Naive thymus-derived CD4-positive, alpha-beta T cell (primary cell): ENCODE measurements around the gene ZMAT1. TPM values are rescaled to one million over a fixed set of nuclear protein-coding genes. Genes with fewer than 3 reads are reported as not detected.

Source experiments
- ATAC-seq: fragments of 150-1000 bp; cut with Tn5 transposase; 2 replicates; pipeline ENCODE4 v1.10.0; 2021; ENCODE audit warnings: mild to moderate bottlenecking, moderate library complexity
- CTCF ChIA-PET: fragments of 350-600 bp; sonication (Branson Sonifier 250); formaldehyde crosslinking; loops from one replicate; lab custom pipeline; 2021; ENCODE audit warnings: antibody characterized with exemption; lab: Charles Lee
- POLR2A ChIA-PET: fragments of 350-600 bp; sonication (Branson Sonifier 250); formaldehyde crosslinking; loops from one replicate; lab custom pipeline; 2021; ENCODE audit warnings: antibody characterized with exemption, inconsistent platforms; lab: Charles Lee
- DNase-seq, 9 donors: peaks; one replicate each; pipeline versions ENCODE4 v3.0.0 to v3.0.0-alpha.2; 2020 to 2022; ENCODE audit warnings: mixed read lengths in 1 of 9
- H3K27ac ChIP-seq: one replicate; pipeline ENCODE4 v1.7.0; 2013; ENCODE audit warnings: mild to moderate bottlenecking, low read depth, low read length, moderate library complexity
- H3K27me3 ChIP-seq, 2 donors: one replicate each; pipeline ENCODE4 v1.7.0; 2013; ENCODE audit warnings: low read length in 2 of 2, mild to moderate bottlenecking in 2 of 2, moderate library complexity in 2 of 2; ENCODE audit not compliant: control insufficient read depth in 2 of 2, insufficient read depth in 2 of 2
- H3K36me3 ChIP-seq, 3 experiments: 1 replicate in 2 of 3; 2 replicates in 1 of 3; pipeline ENCODE4 v1.7.0; 2013; ENCODE audit warnings: low read length in 3 of 3, mild to moderate bottlenecking in 3 of 3, moderate library complexity in 1 of 3; ENCODE audit not compliant: insufficient read depth in 3 of 3, control insufficient read depth in 2 of 3
- H3K4me1 ChIP-seq, 2 donors: one replicate each; pipeline ENCODE4 v1.7.0; 2013; ENCODE audit warnings: low read length in 2 of 2, mild to moderate bottlenecking in 2 of 2, moderate library complexity in 1 of 2; ENCODE audit not compliant: control insufficient read depth in 2 of 2, insufficient read depth in 2 of 2
- H3K4me3 ChIP-seq: 2 replicates; pipeline ENCODE4 v1.7.0; 2013; ENCODE audit warnings: mild to moderate bottlenecking, low read length
- H3K9me3 ChIP-seq, 3 experiments: 1 replicate in 2 of 3; 2 replicates in 1 of 3; pipeline ENCODE4 v1.7.0; 2013; ENCODE audit warnings: low read length in 3 of 3; ENCODE audit not compliant: control insufficient read depth in 2 of 3
- H3K27ac Mint-ChIP-seq, 9 donors: one replicate each; pipeline ENCODE4 v1.8.0; 2020 to 2022; ENCODE audit warnings: mixed read lengths in 9 of 9, mild to moderate bottlenecking in 8 of 9, moderate library complexity in 5 of 9, inconsistent platforms in 2 of 9
- H3K27me3 Mint-ChIP-seq, 5 donors: one replicate each; pipeline ENCODE4 v1.8.0; 2021 to 2022; ENCODE audit warnings: mixed read lengths in 5 of 5, mild to moderate bottlenecking in 1 of 5
- H3K36me3 Mint-ChIP-seq, 5 donors: one replicate each; pipeline ENCODE4 v1.8.0; 2020 to 2022; ENCODE audit warnings: mixed read lengths in 5 of 5, mild to moderate bottlenecking in 3 of 5, inconsistent platforms in 1 of 5
- H3K4me1 Mint-ChIP-seq, 7 donors: one replicate each; pipeline ENCODE4 v1.8.0; 2020 to 2022; ENCODE audit warnings: mixed read lengths in 7 of 7, mild to moderate bottlenecking in 3 of 7, inconsistent platforms in 1 of 7
- H3K4me3 Mint-ChIP-seq, 10 donors: one replicate each; pipeline ENCODE4 v1.8.0; 2020 to 2022; ENCODE audit warnings: mild to moderate bottlenecking in 10 of 10, mixed read lengths in 10 of 10, moderate library complexity in 6 of 10, inconsistent platforms in 2 of 10
- H3K9me3 Mint-ChIP-seq, 11 donors: one replicate each; pipeline ENCODE4 v1.8.0; 2020 to 2022; ENCODE audit warnings: mixed read lengths in 11 of 11, mild to moderate bottlenecking in 4 of 11, inconsistent platforms in 1 of 11, moderate library complexity in 1 of 11
- intact Hi-C, 2 donors: fragments of 100-400 bp; cut with micrococcal nuclease; formaldehyde crosslinking; loops; one replicate each; pipeline ENCODE4 v1.15.1; 2023
- polyA plus RNA-seq, 2 donors: library from polyadenylated mRNA; unstranded; fragments of 300-500 nt; fragmentation: Illumina TruSeq; gene quantifications; one replicate each; pipeline ENCODE4 v1.2.3, GENCODE V29; 2021
- total RNA-seq, 6 experiments: library from RNA in 5 of 6; stranded (reverse) in 5 of 6; gene quantifications; 1 replicate in 5 of 6; 2 replicates in 1 of 6; pipeline ENCODE4 v1.2.3 and lab custom pipeline; 2021 to 2026

ZMAT1 gene
- total and polyA plus RNA-seq, 7 experiments from 2014 or later = 2.3 to 48.3 (median 26.6) TPM

GRCh38 chrX:101956556-101956955 lies 24.7 kb upstream of the ZMAT1 start:
- H3K36me3 Mint-ChIP-seq = peaks cover 0 to 5% (median 0%) of the 10 kb centered on the region in 5 donors
- ChIA-PET CTCF (no interaction called here), POLR2A (no interaction called here)
- Histone ChIP-seq H3K9me3 (no peaks in the 10 kb centered on the region), H3K4me1 (no peaks in the 10 kb centered on the region), H3K36me3 (no peaks in the 10 kb centered on the region), H3K4me3 (no peak overlapping the region), H3K27ac (no peak overlapping the region), H3K27me3 (no peaks in the 10 kb centered on the region)
- H3K27ac Mint-ChIP-seq = no peak overlapping the region
- ATAC-seq (no peak), DNase-seq (no peak)
- no peak overlapping the region for H3K4me3 Mint-ChIP-seq
- intact Hi-C loops = no loop called here
- H3K9me3 Mint-ChIP-seq = peaks cover 0 to 15% (median 7%) of the 10 kb centered on the region in 11 donors
- H3K4me1 Mint-ChIP-seq = no peaks in the 10 kb centered on the region
- H3K27me3 Mint-ChIP-seq = peaks cover 0 to 28% (median 9%) of the 10 kb centered on the region in 5 donors

DNA sequence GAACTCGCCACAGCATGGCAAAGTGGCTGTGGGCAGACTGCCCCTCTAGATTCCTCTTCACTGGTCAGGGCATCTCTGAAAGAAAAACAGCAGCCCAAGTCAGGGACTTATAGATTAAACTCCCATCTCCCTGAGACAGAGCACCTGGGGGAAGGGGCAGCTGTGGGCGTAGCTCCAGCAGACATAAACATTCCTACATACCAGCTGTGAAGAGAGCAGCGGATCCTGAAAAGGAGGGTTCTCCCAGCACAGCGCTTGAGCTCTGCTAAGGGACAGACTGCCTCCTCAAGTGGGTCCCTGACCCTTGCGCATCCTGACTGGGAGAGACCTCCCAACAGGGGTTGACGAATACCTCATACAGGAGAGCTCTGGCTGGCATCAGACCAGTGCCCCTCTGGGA lies 18.8 kb upstream of the ZMAT1 start:
- intact Hi-C loops = no loop called here
- POLR2A ChIA-PET = no interaction called here
- no peak for ATAC-seq

DNA sequence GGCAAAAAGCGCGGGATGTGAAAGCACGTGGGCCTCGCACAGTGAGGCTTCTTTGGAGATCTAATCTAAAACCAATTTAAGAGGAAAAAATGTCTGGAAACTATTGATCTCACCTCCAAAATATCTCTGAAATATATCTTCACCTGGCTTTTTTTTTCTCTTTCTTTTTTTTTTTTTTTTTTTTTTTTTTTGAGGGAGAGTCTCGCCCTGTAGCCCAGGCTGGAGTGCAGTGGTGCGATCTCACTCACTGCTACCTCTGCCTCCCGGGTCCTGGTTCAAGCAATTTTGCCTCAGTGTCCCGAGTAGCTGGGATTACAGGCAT lies 383 bp upstream of the ZMAT1 start:
- no peak overlapping the region for H3K4me3 ChIP-seq
- H3K27ac ChIP-seq = peak overlapping the region; percentile 89
- H3K4me1 Mint-ChIP-seq = peaks cover 8 to 38% (median 33%) of the 10 kb centered on the region in 7 donors
- ChIA-PET CTCF (interaction anchor here (0.6 kb wide), 1 partner anchor 527 kb away, joined by 4 read pairs; no protein-coding TSS in a partner anchor), POLR2A (interaction anchor here (0.5 to 1.9 kb wide), 14 partner anchors 10 to 1112 kb away, joined by 3 to 8 read pairs (median 3); partner anchors contain the start of genes ARMCX2, ARMCX4, ARMCX6 and BEX5)
- peaks cover 0 to 8% (median 3%) of the 10 kb centered on the region in 11 donors for H3K9me3 Mint-ChIP-seq
- peak overlapping the region; percentile 87 to 99 (median 96) for H3K27ac Mint-ChIP-seq
- H3K36me3 Mint-ChIP-seq = peaks cover 0 to 10% (median 0%) of the 10 kb centered on the region in 5 donors
- ATAC-seq = no peak
- peak overlapping the region; percentile 80 to 95 (median 84) for H3K4me3 Mint-ChIP-seq
- intact Hi-C loops = loop anchor here (1.0 to 5.0 kb wide), 11 partner anchors 135 to 1755 kb away; partner anchors contain the start of genes HNRNPH2 (in 2 of the 2), MORF4L2 (in 2 of the 2), TIMM8A (in 2 of the 2) and ARMCX5 (in 1 of the 2)
- H3K27me3 ChIP-seq = no peaks in the 10 kb centered on the region
- H3K27me3 Mint-ChIP-seq = no peaks in the 10 kb centered on the region
- peaks cover 0 to 4% (median 0%) of the 10 kb centered on the region in 3 experiments for H3K36me3 ChIP-seq
- DNase-seq = no peak
- H3K9me3 ChIP-seq = no peaks in the 10 kb centered on the region
- peaks cover 0 to 8% of the 10 kb centered on the region in 2 donors for H3K4me1 ChIP-seq

More for the DNA sequence above, 18.8 kb upstream of the ZMAT1 start:
- Histone ChIP-seq H3K36me3 (no peaks in the 10 kb centered on the region), H3K27ac (no peak overlapping the region), H3K27me3 (peaks cover 0 to 3% of the 10 kb centered on the region in 2 donors), H3K9me3 (no peaks in the 10 kb centered on the region), H3K4me1 (no peaks in the 10 kb centered on the region), H3K4me3 (no peak overlapping the region)
- DNase-seq = no peak
- Mint-ChIP-seq H3K4me3 (no peak overlapping the region), H3K36me3 (peaks cover 0 to 5% (median 0%) of the 10 kb centered on the region in 5 donors), H3K9me3 (peaks cover 0 to 19% (median 7%) of the 10 kb centered on the region in 11 donors), H3K4me1 (no peaks in the 10 kb centered on the region), H3K27ac (no peak overlapping the region), H3K27me3 (peaks cover 0 to 41% (median 25%) of the 10 kb centered on the region in 5 donors)
- CTCF ChIA-PET = no interaction called here

GRCh38 chrX:101931136-101931487 lies 715 bp downstream of the ZMAT1 start:
- H3K4me1 Mint-ChIP-seq = peaks cover 8 to 46% (median 33%) of the 10 kb centered on the region in 7 donors
- Histone ChIP-seq H3K27ac (peak overlapping the region; percentile 89), H3K36me3 (peaks cover 0 to 4% (median 0%) of the 10 kb centered on the region in 3 experiments), H3K27me3 (no peaks in the 10 kb centered on the region), H3K4me1 (peaks cover 0 to 8% of the 10 kb centered on the region in 2 donors), H3K4me3 (peak overlapping the region; percentile 63), H3K9me3 (no peaks in the 10 kb centered on the region)
- ATAC-seq (no peak), DNase-seq (peak in 1 of 9 donors; percentile 3)
- CTCF ChIA-PET = interaction anchor here (0.5 kb wide), 1 partner anchor 23 kb away, joined by 3 read pairs; no protein-coding TSS in a partner anchor
- intact Hi-C loops = loop anchor here (1.0 to 5.0 kb wide), 10 partner anchors 134 to 1756 kb away; partner anchors contain the start of genes BEX5 (in 2 of the 2), MORF4L2 (in 2 of the 2), ARMCX5 (in 1 of the 2) and CSTF2 (in 1 of the 2)
- H3K27ac Mint-ChIP-seq = peak overlapping the region; percentile 66 to 99 (median 88)
- peaks cover 0 to 10% (median 0%) of the 10 kb centered on the region in 5 donors for H3K36me3 Mint-ChIP-seq
- H3K9me3 Mint-ChIP-seq = peaks cover 0 to 8% (median 3%) of the 10 kb centered on the region in 11 donors
- H3K4me3 Mint-ChIP-seq = peak overlapping the region; percentile 80 to 95 (median 86)
- no peaks in the 10 kb centered on the region for H3K27me3 Mint-ChIP-seq
- POLR2A ChIA-PET = interaction anchor here (0.8 to 1.9 kb wide), 15 partner anchors 8 to 833 kb away, joined by 3 to 8 read pairs (median 4); partner anchors contain the start of genes ARMCX2, ARMCX6, BEX5 and CENPI

DNA sequence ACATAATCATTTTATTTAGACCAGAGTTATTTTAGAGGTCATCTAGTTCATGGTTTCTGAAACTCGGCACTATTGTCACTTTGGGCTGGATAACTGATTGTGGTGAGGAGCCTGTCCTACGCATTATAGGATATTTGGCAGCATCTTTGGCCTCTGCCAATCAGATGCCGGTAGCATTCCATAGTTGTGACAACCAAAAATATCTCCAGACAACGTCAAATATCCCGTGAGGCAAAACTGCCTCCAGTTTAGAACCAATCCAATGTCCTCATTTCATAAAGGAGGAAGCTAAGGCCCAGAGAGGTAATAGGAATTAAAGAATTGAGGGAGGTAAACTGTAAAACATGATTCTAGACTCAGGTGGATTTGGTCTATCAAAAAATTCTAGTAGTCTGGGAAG lies 6.1 kb downstream of the ZMAT1 start:
- Mint-ChIP-seq H3K27ac (no peak overlapping the region), H3K9me3 (peaks cover 0 to 1% (median 0%) of the 10 kb centered on the region in 11 donors), H3K4me1 (peaks cover 0 to 35% (median 23%) of the 10 kb centered on the region in 7 donors), H3K27me3 (no peaks in the 10 kb centered on the region), H3K36me3 (no peaks in the 10 kb centered on the region), H3K4me3 (no peak overlapping the region)
- Histone ChIP-seq H3K9me3 (no peaks in the 10 kb centered on the region), H3K27ac (no peak overlapping the region), H3K4me3 (no peak overlapping the region), H3K27me3 (no peaks in the 10 kb centered on the region), H3K4me1 (peaks cover 0 to 7% of the 10 kb centered on the region in 2 donors), H3K36me3 (no peaks in the 10 kb centered on the region)
- ChIA-PET CTCF (no interaction called here), POLR2A (interaction anchor here (0.6 kb wide), 1 partner anchor 1415 kb away, joined by 3 read pairs; no protein-coding TSS in a partner anchor)
- DNase-seq = no peak
- no peak for ATAC-seq
- intact Hi-C loops = no loop called here

GRCh38 chrX:101918751-101919150 lies 13.1 kb downstream of the ZMAT1 start:
- Histone ChIP-seq H3K27ac (no peak overlapping the region), H3K9me3 (no peaks in the 10 kb centered on the region), H3K4me1 (no peaks in the 10 kb centered on the region), H3K27me3 (no peaks in the 10 kb centered on the region), H3K36me3 (no peaks in the 10 kb centered on the region), H3K4me3 (no peak overlapping the region)
- no peak for DNase-seq
- ChIA-PET POLR2A (no interaction called here), CTCF (no interaction called here)
- Mint-ChIP-seq H3K27ac (no peak overlapping the region), H3K4me1 (peaks cover 0 to 10% (median 0%) of the 10 kb centered on the region in 7 donors), H3K27me3 (no peaks in the 10 kb centered on the region), H3K9me3 (peaks cover 0 to 13% (median 3%) of the 10 kb centered on the region in 11 donors), H3K36me3 (peaks cover 0 to 15% (median 0%) of the 10 kb centered on the region in 5 donors), H3K4me3 (no peak overlapping the region)
- intact Hi-C loops = no loop called here
- no peak for ATAC-seq
